ENCODE measurements around the gene CACNA1B.
"Not testable (repeated sequence)": the region's sequence is repeated elsewhere in the genome, so short reads cannot be mapped to it uniquely, and the experiment has no call there.

Gene CACNA1B

DNA sequence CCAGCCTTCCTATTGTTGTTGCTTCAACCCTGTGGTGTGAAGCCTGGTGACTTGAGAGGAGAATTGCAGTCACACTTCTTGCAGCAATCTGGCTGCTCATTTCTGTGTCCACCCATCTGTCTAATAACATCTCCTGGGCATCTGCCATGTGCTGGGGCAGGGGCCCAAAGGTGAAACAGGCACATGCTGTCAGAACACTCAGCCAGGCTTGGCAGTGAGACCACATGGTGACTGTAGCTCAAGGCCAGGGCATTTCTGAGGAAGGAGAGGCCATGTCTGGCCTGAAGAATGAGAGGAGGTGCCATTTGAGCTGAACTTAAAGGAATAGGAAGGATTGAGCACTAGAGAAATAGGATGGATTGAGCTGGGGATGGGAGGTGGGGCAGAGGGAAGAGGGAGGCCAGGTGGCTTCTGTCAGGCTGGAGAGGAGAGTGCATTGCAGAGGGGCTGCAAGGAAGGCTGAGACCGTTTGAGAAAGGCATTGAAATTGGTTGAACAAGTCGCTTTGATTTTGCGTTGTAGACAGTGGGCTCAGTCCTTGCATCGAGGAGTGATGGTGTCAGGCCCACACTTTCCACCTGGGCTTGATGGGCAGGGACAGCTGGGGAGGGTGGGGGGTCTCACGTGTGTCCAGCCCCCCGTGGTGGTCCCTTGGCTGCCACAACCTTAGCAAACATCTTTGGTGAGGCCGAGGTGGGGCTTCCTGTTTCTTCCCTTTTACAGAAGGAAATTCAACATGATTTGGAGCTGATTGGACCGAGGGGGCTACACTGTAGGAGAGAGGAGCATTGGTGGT lies 222.4 kb downstream of the CACNA1B start:
- no peak for DNase-seq (ENCODE audit: low read depth)

DNA sequence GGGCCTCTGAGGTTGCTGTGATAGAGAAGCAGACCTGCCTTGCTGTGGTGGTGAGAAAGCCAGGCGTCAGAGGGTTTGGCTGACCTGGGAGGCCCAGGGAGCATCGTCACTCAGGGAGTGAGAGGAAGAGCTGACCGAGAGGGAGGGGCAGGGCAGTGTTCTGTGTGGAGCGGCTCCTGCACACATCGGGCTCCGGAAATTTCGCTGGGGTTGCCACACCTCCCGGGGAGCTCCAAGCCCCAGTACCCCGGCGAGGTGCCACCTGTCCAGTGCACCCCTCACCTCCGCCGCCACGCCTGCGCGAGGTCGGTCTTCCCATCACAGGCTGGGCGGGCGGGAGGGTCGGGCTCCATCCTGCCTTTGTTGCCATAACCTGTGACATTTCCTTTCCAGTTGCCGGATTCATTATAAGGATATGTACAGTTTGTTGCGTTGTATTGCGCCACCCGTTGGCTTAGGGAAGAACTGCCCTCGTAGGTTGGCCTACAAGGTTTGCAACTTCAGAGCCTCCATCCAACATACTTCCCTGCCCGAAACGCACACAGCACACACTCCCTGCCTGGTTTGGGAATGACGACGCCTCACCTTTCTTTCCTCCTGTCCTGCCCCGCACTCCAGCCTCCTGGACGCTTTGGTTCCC lies 223.2 kb downstream of the CACNA1B start:
- DNase-seq (ENCODE audit: low read depth), result no peak

DNA sequence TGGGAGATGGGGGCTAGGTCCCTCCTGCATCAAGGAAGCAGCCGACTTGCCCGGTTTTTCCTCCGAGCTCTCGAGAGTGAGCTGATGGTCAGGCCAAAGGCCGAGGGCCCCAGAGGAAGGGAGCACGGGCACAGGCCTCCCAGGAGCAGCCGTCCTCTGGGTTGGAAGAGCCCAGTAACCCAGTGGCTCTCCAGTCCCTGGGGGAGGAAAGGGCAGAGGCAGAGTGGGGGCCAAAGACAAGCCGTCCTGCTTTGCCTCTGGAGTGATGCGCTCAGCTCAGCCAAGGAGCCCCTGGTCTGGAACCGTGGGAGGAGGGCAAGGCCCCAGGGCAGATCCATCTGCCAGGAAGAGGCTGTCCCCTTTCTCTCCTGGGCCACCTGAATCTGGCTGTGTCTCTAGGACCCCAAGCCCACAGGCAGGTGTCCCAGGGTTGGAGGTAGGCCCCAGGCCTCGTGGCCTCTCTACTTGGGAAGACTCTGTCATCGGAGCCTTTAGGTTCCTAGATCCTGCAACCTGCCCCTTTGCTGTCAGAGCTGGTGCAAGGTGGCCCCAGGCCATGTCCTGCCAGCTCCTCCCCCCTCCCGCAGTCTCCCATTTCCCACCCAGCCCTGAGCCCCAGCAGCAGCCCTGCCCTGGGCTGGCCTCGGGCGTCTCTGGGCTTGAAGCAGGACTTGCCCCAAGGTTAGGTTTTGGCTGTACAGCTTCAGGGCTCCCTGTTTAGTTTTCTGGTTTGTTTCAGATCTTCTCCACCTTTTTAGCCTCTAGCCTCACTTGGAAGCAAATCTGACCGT lies 224.1 kb downstream of the CACNA1B start:
- no peak for DNase-seq (ENCODE audit: low read depth)

DNA sequence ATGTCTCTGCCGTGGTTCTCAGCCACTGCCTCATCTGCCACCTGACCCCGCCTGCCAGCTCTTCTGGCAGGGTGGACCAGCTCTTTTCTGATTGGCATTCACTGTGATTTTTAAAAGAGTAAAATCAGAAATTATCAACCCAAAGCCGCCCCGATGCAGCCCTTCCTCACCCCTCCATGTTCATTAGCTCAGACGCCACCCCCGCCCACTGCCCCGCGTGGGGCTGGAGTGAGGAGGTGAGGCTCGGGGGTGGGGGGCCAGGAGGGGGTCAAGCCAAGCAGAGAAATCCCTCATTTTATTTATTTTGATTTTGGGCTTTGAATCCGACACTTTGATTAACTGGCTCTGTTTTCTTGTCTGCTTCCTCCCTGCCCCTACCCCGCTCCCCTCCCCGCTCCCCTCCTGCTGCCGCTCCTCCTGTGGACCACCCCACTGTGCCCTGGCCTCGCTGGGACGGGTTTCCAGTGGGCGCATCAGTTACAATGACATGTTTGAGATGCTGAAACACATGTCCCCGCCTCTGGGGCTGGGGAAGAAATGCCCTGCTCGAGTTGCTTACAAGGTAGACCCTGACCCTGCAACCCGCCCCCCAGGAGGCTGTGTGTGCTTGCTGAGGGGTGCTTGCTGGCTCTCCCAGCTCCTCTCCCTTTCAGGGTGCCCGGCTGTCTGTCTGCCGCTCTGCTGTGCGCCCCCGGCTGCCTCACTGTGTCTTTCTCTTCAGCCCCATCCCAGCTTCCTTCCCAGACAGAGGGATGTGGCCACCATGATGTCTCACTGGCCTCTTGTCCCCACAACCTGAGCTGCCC lies 224.9 kb downstream of the CACNA1B start:
- no peak for DNase-seq (ENCODE audit: low read depth)

- no peak for DNase-seq (ENCODE audit: low read depth)
Observed at GRCh38 chr9:138103111-138103848, 225.7 kb downstream of the CACNA1B start.

- DNase-seq (ENCODE audit: low read depth), result no peak
Observed at GRCh38 chr9:138103849-138104206, 226.2 kb downstream of the CACNA1B start.

GRCh38 chr9:138104251-138105122 lies 226.9 kb downstream of the CACNA1B start:
- no peak for DNase-seq (ENCODE audit: low read depth)

DNA sequence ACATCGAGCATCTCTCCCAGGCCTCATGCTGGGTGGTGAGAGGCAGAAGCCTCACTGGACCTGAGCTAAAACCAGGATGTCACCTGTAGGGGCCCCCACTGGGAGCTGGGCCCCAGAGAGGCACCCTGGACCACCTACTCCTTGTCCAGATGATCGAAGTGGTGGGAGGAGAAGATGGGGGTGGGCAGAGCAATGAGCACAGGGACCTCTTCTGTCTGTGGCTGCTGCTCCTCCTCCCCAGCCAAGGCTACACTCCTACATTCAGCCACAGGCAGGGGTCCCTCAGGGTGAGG lies 227.5 kb downstream of the CACNA1B start:
- DNase-seq (ENCODE audit: low read depth), result no peak

DNA sequence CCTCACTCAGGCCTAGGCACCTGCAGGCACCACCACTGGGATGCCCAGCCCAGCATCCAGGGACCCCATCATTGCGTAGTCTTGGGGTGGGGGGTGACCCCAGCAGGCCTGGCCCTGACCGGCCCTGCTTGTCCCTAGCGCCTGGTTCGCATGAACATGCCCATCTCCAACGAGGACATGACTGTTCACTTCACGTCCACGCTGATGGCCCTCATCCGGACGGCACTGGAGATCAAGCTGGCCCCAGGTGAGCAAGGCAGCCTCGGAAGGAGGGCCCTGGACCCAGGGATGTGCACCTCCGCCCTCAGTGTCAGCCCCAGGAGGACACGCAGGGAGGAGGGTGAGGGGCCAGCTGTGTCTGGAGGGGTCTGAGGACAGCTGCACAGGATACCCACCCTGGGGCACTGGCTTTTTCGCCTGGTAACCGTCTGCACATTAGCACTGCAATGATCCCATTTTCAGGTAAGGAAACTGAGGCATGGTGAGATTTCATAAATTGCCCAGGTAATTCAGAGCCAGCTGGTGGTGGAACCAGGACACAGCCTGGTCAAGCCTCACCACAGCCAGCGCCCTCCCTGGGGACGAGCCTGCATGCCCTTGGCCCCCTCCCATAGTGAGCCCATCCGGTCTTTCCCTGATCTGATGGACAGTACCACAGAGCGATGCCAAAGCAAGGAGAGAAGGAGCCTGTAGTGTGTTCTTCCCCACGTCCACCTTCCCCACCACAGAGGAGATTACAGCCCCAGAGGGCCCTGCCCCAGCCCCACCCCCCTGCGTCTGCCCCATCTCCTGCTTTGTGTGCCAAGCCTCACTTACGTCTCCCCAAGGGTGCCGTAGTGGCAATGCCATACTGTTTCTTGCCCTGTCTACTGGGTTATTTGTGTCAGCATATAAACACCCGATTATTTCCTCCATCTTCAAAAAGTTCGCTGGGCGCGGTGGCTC lies 228.3 kb downstream of the CACNA1B start:
- no peak for DNase-seq (ENCODE audit: low read depth)

- not testable (repeated sequence) for DNase-seq (ENCODE audit: low read depth)
Observed at GRCh38 chr9:138107039-138107438, 229.5 kb downstream of the CACNA1B start.

DNA sequence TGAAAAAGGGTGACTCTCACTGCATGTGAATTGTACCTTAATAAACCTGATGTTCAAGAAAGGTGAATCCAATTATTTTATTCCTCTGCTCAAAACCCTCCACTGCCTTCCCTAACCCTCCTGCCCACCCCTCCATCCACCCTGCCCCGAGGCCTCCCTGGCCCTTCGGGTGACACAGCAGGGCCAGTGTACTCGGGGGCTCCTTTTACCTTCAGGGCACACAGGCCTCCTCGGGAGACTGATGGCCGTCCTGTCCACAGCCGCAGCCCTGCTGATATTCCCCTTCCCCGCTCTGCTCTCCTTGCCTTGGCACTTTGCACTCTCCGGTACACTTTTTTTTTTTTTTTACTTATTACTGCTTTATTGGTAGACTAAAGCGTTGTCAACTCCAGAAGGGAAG lies 234.0 kb downstream of the CACNA1B start:
- DNase-seq (ENCODE audit: low read depth), result no peak

DNA sequence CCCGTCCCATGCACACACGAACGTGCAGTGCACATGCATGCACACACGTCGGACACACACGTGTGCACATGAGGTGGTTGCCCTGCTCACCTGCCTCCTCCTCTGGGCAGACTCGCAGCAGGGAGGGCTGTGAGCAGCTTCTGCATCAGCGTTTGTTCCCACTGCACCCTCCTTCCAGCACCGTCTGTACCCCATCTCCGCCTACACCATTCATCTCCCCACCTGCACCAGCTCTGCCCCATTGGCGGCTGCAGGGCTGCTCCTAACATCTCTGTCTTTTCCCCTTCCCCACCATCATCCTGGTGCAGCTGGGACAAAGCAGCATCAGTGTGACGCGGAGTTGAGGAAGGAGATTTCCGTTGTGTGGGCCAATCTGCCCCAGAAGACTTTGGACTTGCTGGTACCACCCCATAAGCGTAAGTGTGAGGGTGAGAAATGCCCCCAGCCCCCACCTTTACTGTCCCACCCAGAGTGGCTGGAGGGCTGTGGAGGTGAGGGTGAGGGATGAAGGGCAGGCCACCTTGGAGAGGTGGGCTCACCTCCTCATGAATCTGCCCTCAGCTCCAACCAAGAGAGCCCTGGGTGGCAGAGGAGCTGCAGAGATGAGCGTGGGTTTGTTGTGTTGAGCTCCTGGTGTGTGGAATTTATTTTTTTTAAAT lies 234.6 kb downstream of the CACNA1B start:
- no peak for DNase-seq (ENCODE audit: low read depth)

- no peak for DNase-seq (ENCODE audit: low read depth)
Observed at GRCh38 chr9:138112791-138113600, 235.4 kb downstream of the CACNA1B start.

GRCh38 chr9:138113701-138114325 lies 236.2 kb downstream of the CACNA1B start:
- not testable (repeated sequence) for DNase-seq (ENCODE audit: low read depth)

GRCh38 chr9:138114501-138115245 lies 237.1 kb downstream of the CACNA1B start:
- no peak for DNase-seq (ENCODE audit: low read depth)

GRCh38 chr9:138115506-138115905 lies 237.9 kb downstream of the CACNA1B start:
- DNase-seq (ENCODE audit: low read depth), result no peak

- no peak for DNase-seq (ENCODE audit: low read depth)
Observed at GRCh38 chr9:138116521-138116920, 238.9 kb downstream of the CACNA1B start.
